A375 (cell line): Measurements from ENCODE around the gene PTPMT1. TPM values are rescaled to one million over a fixed set of nuclear protein-coding genes. Genes with fewer than 3 reads are reported as not detected.

Experiments used
- small RNA-seq: library from RNA; depleted of rRNA; stranded (forward); fragments of <200 nt; gene quantifications from one replicate; pipeline ENCODE3, GENCODE V24; 2014
- total RNA-seq: library from RNA; depleted of rRNA; stranded (reverse); fragments of >200 nt; shearing (Covaris generic); gene quantifications from 2 replicates; pipeline ENCODE4 v1.2.3, GENCODE V29; 2014; rRNA removed

Gene PTPMT1, protein sequence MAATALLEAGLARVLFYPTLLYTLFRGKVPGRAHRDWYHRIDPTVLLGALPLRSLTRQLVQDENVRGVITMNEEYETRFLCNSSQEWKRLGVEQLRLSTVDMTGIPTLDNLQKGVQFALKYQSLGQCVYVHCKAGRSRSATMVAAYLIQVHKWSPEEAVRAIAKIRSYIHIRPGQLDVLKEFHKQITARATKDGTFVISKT
- total RNA-seq: 170 and 178 TPM in 2 replicates

DNA sequence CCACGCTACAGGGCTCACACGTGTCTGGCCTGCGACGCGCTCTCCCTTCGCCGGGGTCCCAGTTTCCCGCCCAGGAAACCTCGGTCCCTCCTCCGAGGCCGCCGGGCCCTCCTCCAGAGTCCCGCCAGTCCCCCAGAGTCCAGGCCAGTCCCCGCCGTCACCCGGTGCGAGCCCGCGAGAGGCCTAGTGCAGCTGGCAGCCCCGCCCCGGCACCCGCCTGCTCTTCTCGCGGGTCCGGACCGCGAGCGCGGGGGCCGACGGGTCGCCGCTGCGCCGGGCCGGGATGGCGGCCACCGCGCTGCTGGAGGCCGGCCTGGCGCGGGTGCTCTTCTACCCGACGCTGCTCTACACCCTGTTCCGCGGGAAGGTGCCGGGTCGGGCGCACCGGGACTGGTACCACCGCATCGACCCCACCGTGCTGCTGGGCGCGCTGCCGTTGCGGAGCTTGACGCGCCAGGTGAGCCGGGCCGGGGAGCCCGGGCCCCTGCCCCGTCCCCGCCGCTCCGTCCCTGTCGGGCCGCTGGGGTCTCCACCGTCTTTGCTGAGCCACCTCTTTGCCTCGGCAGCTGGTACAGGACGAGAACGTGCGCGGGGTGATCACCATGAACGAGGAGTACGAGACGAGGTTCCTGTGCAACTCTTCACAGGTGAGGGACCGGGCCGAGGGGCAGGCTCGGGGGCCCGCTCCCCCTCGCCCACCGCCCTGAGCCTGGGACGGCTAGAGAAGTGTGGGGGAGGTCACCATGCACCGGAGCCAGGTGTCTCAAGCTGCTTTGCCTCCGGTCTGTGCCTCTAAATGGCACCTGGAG is at the start of gene PTPMT1:
TSS of gene PTPMT1 (plus strand) at position 260 of the 809 bp plus-strand sequence. CDS start at position 284, 24 bp downstream.

DNA sequence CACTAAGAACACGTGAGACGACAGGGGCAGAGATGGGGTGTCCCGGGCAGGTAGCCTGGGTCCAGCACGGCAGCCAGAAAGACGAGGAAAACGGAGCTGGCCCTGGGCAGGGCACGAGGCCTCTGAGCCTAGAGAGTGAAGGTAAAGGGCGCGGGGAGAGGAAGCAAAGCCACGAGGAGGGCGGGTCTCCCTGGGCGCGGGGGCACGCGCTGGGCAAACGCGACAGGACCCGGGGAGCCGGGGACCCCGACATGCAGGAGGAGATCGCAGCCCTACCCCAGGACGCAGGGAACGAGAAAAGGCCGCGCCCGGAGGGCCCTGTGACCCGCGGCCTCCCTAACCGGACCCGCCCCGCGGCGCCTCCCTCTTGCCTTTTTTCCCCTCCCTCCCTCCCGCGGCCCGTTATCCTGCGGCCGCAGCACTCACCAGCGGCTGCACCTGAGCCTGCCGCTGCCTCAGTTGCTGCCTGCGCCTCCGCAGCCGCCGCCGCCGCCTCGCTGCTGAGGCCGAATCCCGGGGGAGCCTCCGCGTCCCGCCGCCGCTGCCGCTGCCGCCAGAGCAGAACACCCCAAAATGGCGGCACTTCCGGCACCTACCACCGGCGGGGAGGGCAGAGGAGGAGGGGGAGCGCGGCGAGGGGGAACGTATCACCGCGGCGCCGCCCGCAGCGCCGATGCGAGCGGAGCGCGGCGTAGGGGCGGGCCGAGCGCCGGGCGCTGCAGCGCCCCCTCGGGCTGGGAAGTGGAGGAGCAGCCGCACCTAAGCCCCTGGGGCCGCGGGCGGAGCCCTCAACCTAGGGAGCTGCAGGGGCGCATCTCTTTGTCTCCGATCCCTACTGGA is 12.6 kb upstream of the PTPMT1 start, which contains the start of gene CELF1:
TSS of gene CELF1 (minus strand) at position 567 of the 840 bp plus-strand sequence. CDS start 53,609 bp downstream, outside the sequence.

DNA sequence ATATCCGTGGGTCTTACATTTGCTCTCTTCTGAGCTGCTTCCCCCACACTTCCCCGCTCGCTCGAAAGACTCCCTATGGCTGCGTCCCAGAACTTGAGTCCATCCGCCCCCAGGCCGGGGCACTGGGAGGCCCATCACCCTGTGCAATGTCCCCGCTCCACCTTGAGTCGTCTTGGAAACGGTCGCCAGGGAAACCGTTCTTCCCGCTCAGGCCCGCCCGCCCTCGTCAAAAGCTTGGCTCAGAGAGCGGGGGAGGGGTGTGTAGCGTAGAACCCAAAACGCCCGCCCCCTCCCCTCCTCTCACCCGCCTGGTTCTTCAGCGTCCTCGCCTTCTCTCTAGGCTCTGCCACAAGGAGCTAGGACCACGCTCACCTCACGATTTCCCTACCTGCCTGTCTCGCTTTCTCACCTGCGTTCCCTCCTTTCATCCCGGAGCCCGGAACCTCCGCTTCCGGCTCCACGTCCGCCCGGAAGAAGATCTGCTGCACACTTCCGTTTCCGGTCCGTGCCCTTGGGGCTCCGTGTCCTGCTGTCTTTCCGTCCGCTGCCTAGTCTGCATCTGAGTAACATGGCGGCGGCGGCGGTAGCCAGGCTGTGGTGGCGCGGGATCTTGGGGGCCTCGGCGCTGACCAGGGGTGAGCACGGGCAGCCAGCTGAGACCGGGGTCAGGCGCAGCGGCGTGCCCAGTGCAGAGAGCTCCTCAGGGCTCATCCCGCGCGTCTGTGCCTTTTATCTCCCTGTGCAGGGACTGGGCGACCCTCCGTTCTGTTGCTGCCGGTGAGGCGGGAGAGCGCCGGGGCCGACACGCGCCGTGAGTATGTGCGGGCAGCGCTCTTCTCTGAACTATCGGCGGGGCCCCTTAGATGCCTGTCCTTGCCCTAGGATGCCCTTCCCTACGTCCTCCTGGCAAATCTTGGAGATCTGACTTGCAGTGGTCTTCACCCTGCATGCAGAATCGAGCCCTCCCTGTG is 13.4 kb downstream of the PTPMT1 start, which contains the start of the genes KBTBD4 and NDUFS3:
TSS of gene KBTBD4 (minus strand) at position 447 of the 971 bp plus-strand sequence. CDS start at position 428, 19 bp downstream.
TSS of gene NDUFS3 (plus strand) at position 551 of the 971 bp plus-strand sequence. CDS start at position 569, 18 bp downstream.

DNA sequence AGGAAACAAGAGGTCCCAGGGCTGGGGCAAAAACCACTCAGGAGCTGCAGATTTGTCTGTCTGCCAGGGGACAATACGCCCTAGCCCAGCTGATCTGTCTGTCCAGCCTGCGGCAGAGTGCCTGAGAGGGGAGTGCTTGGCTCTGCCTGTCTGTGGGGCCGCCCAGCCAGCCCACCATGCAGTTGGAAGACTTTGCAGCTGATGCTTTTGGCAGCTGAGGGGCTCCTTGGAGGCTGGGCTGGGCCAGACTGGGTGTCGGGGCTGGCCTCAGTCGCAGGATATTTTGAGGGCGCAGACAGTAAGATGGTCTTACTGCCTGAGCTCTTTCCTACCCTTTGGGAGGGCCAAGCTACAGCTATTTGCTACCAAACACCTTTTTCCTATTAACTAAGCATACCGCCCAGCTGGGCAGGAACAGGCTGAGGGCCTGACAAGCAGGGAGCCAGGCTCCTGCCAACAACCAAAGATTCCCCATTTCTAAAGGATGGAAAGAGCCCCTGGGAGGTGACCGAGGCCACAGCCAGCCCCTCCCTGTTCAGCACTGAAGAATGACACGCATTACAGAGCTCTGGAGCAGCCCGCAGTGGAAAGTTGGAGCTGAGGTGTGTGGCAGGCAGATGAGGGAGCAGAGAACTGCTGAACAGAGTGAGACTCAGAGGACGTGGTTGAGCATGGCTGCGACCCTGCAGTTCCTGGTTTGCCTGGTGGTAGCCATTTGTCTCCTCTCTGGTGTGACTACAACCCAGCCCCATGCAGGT is 20.9 kb downstream of the PTPMT1 start, which contains the start of gene FAM180B:
TSS of gene FAM180B (plus strand) at position 581 of the 758 bp plus-strand sequence. CDS start at position 672, 91 bp downstream.

DNA sequence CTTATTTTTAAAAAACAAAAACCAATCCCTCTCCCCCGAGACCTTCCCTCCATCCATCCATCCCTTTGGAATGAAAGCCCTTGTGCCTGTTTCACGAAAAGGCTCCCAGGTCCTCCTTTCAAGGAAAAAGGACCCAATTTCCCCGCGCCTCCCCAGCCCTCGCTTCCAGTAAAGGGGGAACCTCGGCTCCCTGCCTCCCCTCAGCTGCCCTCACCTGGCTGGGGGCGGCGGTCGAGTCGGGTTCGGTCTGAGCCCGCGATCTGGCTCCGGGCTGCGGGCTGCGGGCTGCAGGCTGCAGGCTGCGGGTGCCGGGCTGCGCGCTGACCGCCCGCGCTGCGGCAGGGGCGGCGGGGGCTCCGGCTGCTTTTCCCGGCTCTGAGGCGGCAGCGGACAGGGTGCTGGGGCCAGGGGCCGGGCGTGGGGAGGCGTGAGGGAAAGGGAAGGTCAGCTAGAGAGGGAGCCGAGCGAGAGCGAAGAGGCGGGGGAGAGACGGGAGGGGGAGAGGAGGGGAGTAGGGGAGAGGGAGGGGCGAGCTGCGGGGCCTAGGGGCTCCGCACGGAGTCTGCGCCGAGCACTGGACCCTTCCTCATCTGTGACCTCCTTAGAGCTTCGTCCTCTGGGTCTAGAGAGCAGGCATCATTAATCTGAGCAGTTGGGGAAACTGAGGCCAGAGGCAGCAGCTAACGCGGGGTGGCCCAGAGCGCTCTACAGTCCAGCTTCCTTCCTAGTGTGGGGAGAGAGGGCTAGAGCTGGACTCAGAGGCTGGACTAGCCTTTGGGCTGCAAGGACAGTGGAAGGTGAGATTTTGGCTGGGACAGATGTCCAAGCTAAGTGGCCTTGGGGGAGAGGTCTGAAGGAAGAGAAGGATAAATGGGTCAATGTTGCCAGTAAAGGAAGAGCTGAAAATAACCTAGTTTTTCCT is 28.8 kb downstream of the PTPMT1 start, which contains the start of gene C1QTNF4:
TSS of gene C1QTNF4 (minus strand) at position 478 of the 922 bp plus-strand sequence. CDS start 3,601 bp downstream, outside the sequence.

Small RNAs within 50 kb of the gene (small RNA-seq; reads per million reads assigned to genes)
- gene RN7SL652P (not detected), gene RNU5E-10P (0.38 reads per million)

Other genes starting within 250 kb of the PTPMT1 start
- not detected in 2 replicates for gene MYBPC3, start 212.9 kb upstream of the PTPMT1 start, total RNA-seq
- gene SPI1, start 187.1 kb upstream of the PTPMT1 start, total RNA-seq: not detected in 2 replicates
- 48.1 and 53.2 TPM in 2 replicates for gene SLC39A13, start 157.0 kb upstream of the PTPMT1 start, total RNA-seq
- gene PSMC3, start 139.2 kb upstream of the PTPMT1 start, total RNA-seq: 263 and 283 TPM in 2 replicates
- gene RAPSN, start 116.5 kb upstream of the PTPMT1 start, total RNA-seq: 0.11 TPM in 1 of 2 replicates, not detected in the other
- 91.6 and 105 TPM in 2 replicates for gene CELF1, start 12.5 kb upstream of the PTPMT1 start, total RNA-seq
- gene KBTBD4, start 13.4 kb downstream of the PTPMT1 start, total RNA-seq: 20.7 and 25.5 TPM in 2 replicates
- 132 and 135 TPM in 2 replicates for gene NDUFS3, start 13.5 kb downstream of the PTPMT1 start, total RNA-seq
- 0.13 and 1.4 TPM in 2 replicates for gene FAM180B, start 21.1 kb downstream of the PTPMT1 start, total RNA-seq
- gene C1QTNF4, start 28.8 kb downstream of the PTPMT1 start, total RNA-seq: 0.11 TPM in 1 of 2 replicates, not detected in the other
- 64.9 and 92.9 TPM in 2 replicates for gene MTCH2, start 77.0 kb downstream of the PTPMT1 start, total RNA-seq
- 1.3 and 1.4 TPM in 2 replicates for gene AGBL2, start 149.8 kb downstream of the PTPMT1 start, total RNA-seq
- gene FNBP4, start 201.7 kb downstream of the PTPMT1 start, total RNA-seq: 57.5 and 59.6 TPM in 2 replicates